PC-9 (cell line): ENCODE data around the gene CNBD2.

Experiments used
- CTCF ChIP-seq: fragments of 200-600 bp; sonication (generic); conservative IDR thresholded peaks from 2 replicates; pipeline ENCODE4 v1.6.1; 2017; ENCODE audit warnings: mixed run types, antibody characterized with exemption, mild to moderate bottlenecking, moderate library complexity
- EZH2 ChIP-seq: fragments of 200-600 bp; sonication (generic); IDR thresholded peaks from 2 replicates; pipeline ENCODE4 v1.8.0; 2017; ENCODE audit warnings: antibody characterized with exemption, low read depth

GRCh38 chr20:36010076-36010475, 41.7 kb downstream of the CNBD2 start:
- TF ChIP-seq CTCF (no peak), EZH2 (no peak)
